Measurements from ENCODE around the gene RNPEPL1. TPM values are rescaled to one million over a fixed set of nuclear protein-coding genes. Genes with fewer than 3 reads are reported as not detected.

The RNPEPL1 gene
- total and polyA plus RNA-seq, 2 experiments from 2014 or later: 6.0 to 21.0 TPM

DNA sequence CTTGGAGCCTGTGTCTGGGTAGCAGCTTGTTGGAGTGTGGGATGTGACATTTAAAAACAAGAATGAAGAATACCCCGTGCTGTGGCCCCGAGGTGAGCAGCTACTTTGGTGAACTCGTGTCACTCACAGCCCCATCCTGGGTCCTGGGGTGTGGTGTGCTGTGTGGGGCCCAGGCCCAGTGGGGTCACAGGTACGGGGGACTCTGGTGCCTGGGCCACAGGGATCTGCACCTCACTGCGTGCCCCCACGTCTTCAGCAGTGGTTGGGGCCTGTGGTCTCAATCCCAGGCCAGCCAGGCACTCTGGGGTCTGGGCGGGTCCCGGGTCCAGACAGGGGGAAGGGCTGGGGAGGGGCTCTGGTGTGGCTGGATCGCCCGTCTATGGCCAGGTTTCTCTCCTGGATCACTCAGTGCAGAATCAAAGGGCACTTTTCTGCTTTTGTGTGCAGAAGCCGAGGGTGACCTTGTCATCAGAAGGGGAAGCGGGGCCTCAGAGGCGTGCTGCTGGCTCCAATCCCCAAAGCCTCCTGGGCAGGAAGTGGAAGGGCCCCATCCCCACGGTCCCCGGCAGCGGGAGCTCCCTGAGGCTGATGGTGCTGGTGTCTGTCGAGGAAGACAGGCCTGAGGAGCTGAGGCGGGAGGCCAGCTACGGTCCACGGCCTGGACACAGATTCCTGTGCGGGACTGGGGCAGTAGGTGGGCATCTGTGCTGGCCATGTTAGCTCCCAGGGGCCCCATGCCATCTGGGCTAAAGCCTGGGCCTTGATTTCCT lies 58.4 kb downstream of the RNPEPL1 start:
- Histone ChIP-seq H3K79me2 (replicated peaks; ENCODE audit: insufficient read depth) (no peaks in the 10 kb centered on the region), H3K4me1 (ENCODE audit: insufficient read depth) (no peaks in the 10 kb centered on the region), H3K4me3 (no peak overlapping the region), H3K27ac (ENCODE audit: low read depth) (no peak overlapping the region), H3K4me2 (no peak overlapping the region), H2AFZ (no peak overlapping the region), H3F3A (replicated peaks; ENCODE audit: low read depth) (no peaks in the 10 kb centered on the region), H4K20me1 (replicated peaks; ENCODE audit: insufficient read depth) (no peaks in the 10 kb centered on the region), H3K36me3 (ENCODE audit: insufficient read depth) (no peaks in the 10 kb centered on the region), H3K27me3 (ENCODE audit: insufficient read depth) (no peaks in the 10 kb centered on the region), H3K9me2 (ENCODE audit: insufficient read depth) (no peaks in the 10 kb centered on the region)
- Mint-ChIP-seq H3K4me3 (no peak overlapping the region), H3K27ac (no peak overlapping the region), H3K27me3 (ENCODE audit: insufficient read depth, low read depth, poor library complexity) (peaks cover 9% of the 10 kb centered on the region), H3K4me1 (peaks cover 10% of the 10 kb centered on the region; the same call in 2 of the 3 replicates), H3K9me3 (peaks cover 2% of the 10 kb centered on the region; the same call in 2 of the 3 replicates), H3K36me3 (ENCODE audit: low read depth) (no peaks in the 10 kb centered on the region)
- no peak for TF ChIP-seq EZH2 (IDR thresholded peaks at IDR 0.05; ENCODE audit: low read depth, unreplicated experiment)
- TF ChIP-seq JUNB (IDR thresholded peaks at IDR 0.05; ENCODE audit: unreplicated experiment): no peak
- no peak for TF ChIP-seq ZNF331 (CRISPR knock-in tag; IDR thresholded peaks at IDR 0.05; ENCODE audit: low read depth)
- no peak for TF ChIP-seq CREB1 (CRISPR knock-in tag; IDR thresholded peaks at IDR 0.05; ENCODE audit: low read depth)
- TF ChIP-seq ZNF114 (CRISPR knock-in tag; IDR thresholded peaks at IDR 0.05): no peak
- TF ChIP-seq NANOG (IDR thresholded peaks at IDR 0.05; ENCODE audit: borderline replicate concordance): no peak
- DNase-seq (ENCODE audit: low spot score) (no peak), ATAC-seq (no peak)

DNA sequence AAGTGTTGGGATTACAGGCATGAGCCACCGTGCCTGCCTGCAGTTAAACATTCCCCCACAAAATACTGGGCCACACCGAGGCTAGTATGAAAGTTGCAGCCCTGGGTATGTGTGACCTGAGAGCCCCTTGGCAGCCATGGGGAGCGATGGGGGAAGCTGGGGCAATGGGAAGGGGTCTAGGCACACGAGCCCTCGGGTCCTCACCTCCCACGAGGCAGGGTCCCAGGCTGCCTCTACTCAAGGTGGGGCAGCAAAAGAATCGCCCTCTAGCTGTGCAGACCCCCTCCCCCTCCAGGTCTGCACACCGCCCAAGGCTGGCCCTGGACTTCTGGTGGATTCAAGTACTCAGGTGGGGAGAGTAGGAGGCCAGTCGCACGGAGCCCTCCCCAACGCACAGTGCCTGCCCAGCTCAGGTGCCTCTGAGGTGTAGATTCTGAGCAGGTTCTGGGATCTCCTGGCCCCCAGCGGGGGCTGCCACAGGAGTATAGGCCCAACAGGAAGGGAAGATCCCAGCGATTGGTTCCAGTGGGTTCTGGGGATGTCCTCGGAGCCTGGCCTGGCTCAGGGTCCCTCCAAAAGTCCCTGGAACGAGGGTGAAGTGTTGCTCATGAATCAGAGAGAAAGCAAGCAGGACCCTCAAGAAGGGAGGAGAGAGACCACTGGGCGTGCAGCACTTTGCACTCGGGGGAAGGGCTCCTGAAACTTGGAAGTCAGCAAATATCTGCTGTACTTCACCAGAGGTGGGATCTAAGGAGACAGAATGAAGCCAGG lies 59.6 kb downstream of the RNPEPL1 start:
- Histone ChIP-seq H3K9me2 (ENCODE audit: insufficient read depth) (no peaks in the 10 kb centered on the region), H2AFZ (no peak overlapping the region), H3K27ac (ENCODE audit: low read depth) (no peak overlapping the region), H3F3A (replicated peaks; ENCODE audit: low read depth) (no peaks in the 10 kb centered on the region), H3K79me2 (replicated peaks; ENCODE audit: insufficient read depth) (no peaks in the 10 kb centered on the region), H4K20me1 (replicated peaks; ENCODE audit: insufficient read depth) (no peaks in the 10 kb centered on the region), H3K27me3 (ENCODE audit: insufficient read depth) (no peaks in the 10 kb centered on the region), H3K4me1 (ENCODE audit: insufficient read depth) (no peaks in the 10 kb centered on the region), H3K4me3 (no peak overlapping the region), H3K36me3 (ENCODE audit: insufficient read depth) (no peaks in the 10 kb centered on the region), H3K4me2 (no peak overlapping the region)
- H3K4me3 Mint-ChIP-seq: no peak overlapping the region
- peaks cover 13% of the 10 kb centered on the region for H3K9me3 Mint-ChIP-seq
- H3K27ac Mint-ChIP-seq: no peak overlapping the region
- ATAC-seq (no peak), DNase-seq (ENCODE audit: low spot score) (no peak)
- peaks cover 8% of the 10 kb centered on the region for H3K27me3 Mint-ChIP-seq (ENCODE audit: insufficient read depth, low read depth, poor library complexity)
- peaks cover 4% of the 10 kb centered on the region; the same call in 1 of the 3 replicates for H3K4me1 Mint-ChIP-seq
- TF ChIP-seq ZNF331 (CRISPR knock-in tag; IDR thresholded peaks at IDR 0.05; ENCODE audit: low read depth) (no peak), STAT1 (IDR thresholded peaks at IDR 0.05; ENCODE audit: unreplicated experiment) (no peak), EZH2phosphoT487 (IDR thresholded peaks at IDR 0.05; ENCODE audit: unreplicated experiment) (no peak), CREB1 (CRISPR knock-in tag; IDR thresholded peaks at IDR 0.05; ENCODE audit: low read depth) (no peak)
- TF ChIP-seq, protein P1, sequence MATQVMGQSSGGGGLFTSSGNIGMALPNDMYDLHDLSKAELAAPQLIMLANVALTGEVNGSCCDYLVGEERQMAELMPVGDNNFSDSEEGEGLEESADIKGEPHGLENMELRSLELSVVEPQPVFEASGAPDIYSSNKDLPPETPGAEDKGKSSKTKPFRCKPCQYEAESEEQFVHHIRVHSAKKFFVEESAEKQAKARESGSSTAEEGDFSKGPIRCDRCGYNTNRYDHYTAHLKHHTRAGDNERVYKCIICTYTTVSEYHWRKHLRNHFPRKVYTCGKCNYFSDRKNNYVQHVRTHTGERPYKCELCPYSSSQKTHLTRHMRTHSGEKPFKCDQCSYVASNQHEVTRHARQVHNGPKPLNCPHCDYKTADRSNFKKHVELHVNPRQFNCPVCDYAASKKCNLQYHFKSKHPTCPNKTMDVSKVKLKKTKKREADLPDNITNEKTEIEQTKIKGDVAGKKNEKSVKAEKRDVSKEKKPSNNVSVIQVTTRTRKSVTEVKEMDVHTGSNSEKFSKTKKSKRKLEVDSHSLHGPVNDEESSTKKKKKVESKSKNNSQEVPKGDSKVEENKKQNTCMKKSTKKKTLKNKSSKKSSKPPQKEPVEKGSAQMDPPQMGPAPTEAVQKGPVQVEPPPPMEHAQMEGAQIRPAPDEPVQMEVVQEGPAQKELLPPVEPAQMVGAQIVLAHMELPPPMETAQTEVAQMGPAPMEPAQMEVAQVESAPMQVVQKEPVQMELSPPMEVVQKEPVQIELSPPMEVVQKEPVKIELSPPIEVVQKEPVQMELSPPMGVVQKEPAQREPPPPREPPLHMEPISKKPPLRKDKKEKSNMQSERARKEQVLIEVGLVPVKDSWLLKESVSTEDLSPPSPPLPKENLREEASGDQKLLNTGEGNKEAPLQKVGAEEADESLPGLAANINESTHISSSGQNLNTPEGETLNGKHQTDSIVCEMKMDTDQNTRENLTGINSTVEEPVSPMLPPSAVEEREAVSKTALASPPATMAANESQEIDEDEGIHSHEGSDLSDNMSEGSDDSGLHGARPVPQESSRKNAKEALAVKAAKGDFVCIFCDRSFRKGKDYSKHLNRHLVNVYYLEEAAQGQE (IDR thresholded peaks at IDR 0.05; ENCODE audit: unreplicated experiment): no peak
- peaks cover 2% of the 10 kb centered on the region; the same call in 1 of the 3 replicates for H3K36me3 Mint-ChIP-seq (ENCODE audit: low read depth)
